DND-41 (cell line): ENCODE results near the gene NTSR1.

Experiments
- ATAC-seq: fragments of 200-7000 bp; cut with Tn5 transposase; 3 replicates; pipeline ENCODE4 v1.9.1; 2021; ENCODE audit warnings: low read depth; ENCODE audit not compliant: insufficient read depth
- DNase-seq: peaks from one replicate; pipeline ENCODE4 v3.0.0-alpha.2; 2020
- H2AFZ ChIP-seq: 2 replicates; pipeline ENCODE4 v1.6.0; 2012; ENCODE audit warnings: low read depth, low read length
- H3K27ac ChIP-seq: 2 replicates; pipeline ENCODE4 v1.5.1; 2012; ENCODE audit warnings: low read length, inconsistent platforms
- H3K27me3 ChIP-seq: fragments of 200-600 bp; sonication (generic); 2 replicates; pipeline ENCODE4 v1.6.0; 2012; ENCODE audit warnings: low read length, mild to moderate bottlenecking, inconsistent platforms; ENCODE audit not compliant: insufficient read depth, poor library complexity
- H3K36me3 ChIP-seq: 2 replicates; pipeline ENCODE4 v1.5.1; 2012; ENCODE audit warnings: low read length, inconsistent platforms; ENCODE audit not compliant: insufficient read depth
- H3K4me1 ChIP-seq: 2 replicates; pipeline ENCODE4 v1.5.1; 2012; ENCODE audit warnings: mild to moderate bottlenecking, low read length; ENCODE audit not compliant: insufficient read depth
- H3K4me2 ChIP-seq: 2 replicates; pipeline ENCODE4 v1.6.0; 2012; ENCODE audit warnings: mild to moderate bottlenecking, moderate library complexity, low read length, inconsistent platforms; ENCODE audit not compliant: insufficient read depth
- H3K4me3 ChIP-seq, 2 experiments: fragments of 200-600 bp in 1 of 2; shearing (Covaris generic) in 1 of 2; 2 replicates each; pipeline ENCODE4 v1.5.1; 2012 to 2016; ENCODE audit warnings: inconsistent platforms in 2 of 2, low read length in 2 of 2, mild to moderate bottlenecking in 2 of 2, low read depth in 1 of 2, moderate library complexity in 1 of 2
- H3K79me2 ChIP-seq: 2 replicates; pipeline ENCODE4 v1.6.0; 2012; ENCODE audit warnings: low read length, inconsistent platforms; ENCODE audit not compliant: insufficient read depth
- H3K9ac ChIP-seq: 2 replicates; pipeline ENCODE4 v1.6.0; 2012; ENCODE audit warnings: low read depth, mild to moderate bottlenecking, inconsistent platforms, low read length, moderate library complexity
- H3K9me3 ChIP-seq: 2 replicates; pipeline ENCODE4 v1.5.1; 2012; ENCODE audit warnings: low read length, moderate library complexity, mild to moderate bottlenecking, inconsistent platforms; ENCODE audit not compliant: insufficient read depth, severe bottlenecking
- H4K20me1 ChIP-seq: 2 replicates; pipeline ENCODE4 v1.6.0; 2012; ENCODE audit warnings: low read length; ENCODE audit not compliant: insufficient read depth
- CTCF ChIP-seq: IDR thresholded peaks from 2 replicates; pipeline ENCODE4 v1.5.1; 2012; ENCODE audit warnings: borderline replicate concordance, low read length, moderate library complexity, mild to moderate bottlenecking; ENCODE audit not compliant: poor library complexity, severe bottlenecking; ENCODE audit errors: extremely low read depth
- EZH2 ChIP-seq: IDR thresholded peaks from 3 replicates; pipeline ENCODE4 v1.6.1; 2012; ENCODE audit warnings: borderline replicate concordance, low read depth, mild to moderate bottlenecking, moderate library complexity, low read length, inconsistent platforms; ENCODE audit not compliant: severe bottlenecking

NTSR1 gene

GRCh38 chr20:62711703-62712101 is 3.1 kb downstream of the NTSR1 start:
- H3K4me2 ChIP-seq: no peak overlapping the region
- H3K27me3 ChIP-seq: peaks cover 8% of the 10 kb centered on the region
- H3K79me2 ChIP-seq: no peaks in the 10 kb centered on the region
- H3K4me3 ChIP-seq: no peak overlapping the region
- H3K9ac ChIP-seq: no peak overlapping the region
- H4K20me1 ChIP-seq: peaks cover 6% of the 10 kb centered on the region; the same call in 1 of the 2 replicates
- DNase-seq: no peak
- H3K4me1 ChIP-seq: peaks cover 4% of the 10 kb centered on the region; the same call in 1 of the 2 replicates
- TF ChIP-seq EZH2 (no peak), CTCF (no peak)
- no peak overlapping the region for H3K27ac ChIP-seq
- H3K36me3 ChIP-seq: no peaks in the 10 kb centered on the region
- no peak for ATAC-seq
- no peak overlapping the region for H2AFZ ChIP-seq
- no peaks in the 10 kb centered on the region for H3K9me3 ChIP-seq

- no peak overlapping the region for H3K27ac ChIP-seq
- peaks cover 7% of the 10 kb centered on the region for H3K4me1 ChIP-seq
- H3K4me3 ChIP-seq: no peak overlapping the region
- no peak for TF ChIP-seq CTCF
- TF ChIP-seq EZH2: no peak
- DNase-seq (no peak), ATAC-seq (no peak)
- H3K36me3 ChIP-seq: no peaks in the 10 kb centered on the region
- H3K9me3 ChIP-seq: no peaks in the 10 kb centered on the region
- H3K4me2 ChIP-seq: no peak overlapping the region
- H3K9ac ChIP-seq: no peak overlapping the region
- H3K27me3 ChIP-seq: peaks cover 8% of the 10 kb centered on the region
- H4K20me1 ChIP-seq: peaks cover 4% of the 10 kb centered on the region; the same call in 1 of the 2 replicates
- no peak overlapping the region for H2AFZ ChIP-seq
- H3K79me2 ChIP-seq: no peaks in the 10 kb centered on the region
Observed at GRCh38 chr20:62712606-62713005, 4.0 kb downstream of the NTSR1 start.

GRCh38 chr20:62714006-62714405 is 5.4 kb downstream of the NTSR1 start:
- no peaks in the 10 kb centered on the region for H3K36me3 ChIP-seq
- no peak overlapping the region for H3K9ac ChIP-seq
- DNase-seq: no peak
- H3K27ac ChIP-seq: no peak overlapping the region
- no peak overlapping the region for H2AFZ ChIP-seq
- H3K4me3 ChIP-seq: no peak overlapping the region
- H3K9me3 ChIP-seq: no peaks in the 10 kb centered on the region
- no peak overlapping the region for H3K4me2 ChIP-seq
- peaks cover 8% of the 10 kb centered on the region for H3K27me3 ChIP-seq
- no peaks in the 10 kb centered on the region for H3K79me2 ChIP-seq
- peaks cover 7% of the 10 kb centered on the region for H3K4me1 ChIP-seq
- no peak for ATAC-seq
- no peaks in the 10 kb centered on the region; the same call in 1 of the 2 replicates for H4K20me1 ChIP-seq
- TF ChIP-seq CTCF (no peak), EZH2 (no peak)

- H3K4me2 ChIP-seq: no peak overlapping the region
- H3K9me3 ChIP-seq: no peaks in the 10 kb centered on the region
- H3K4me1 ChIP-seq: peaks cover 7% of the 10 kb centered on the region
- no peaks in the 10 kb centered on the region for H3K36me3 ChIP-seq
- peaks cover 8% of the 10 kb centered on the region for H3K27me3 ChIP-seq
- no peak for DNase-seq
- ATAC-seq: no peak
- no peaks in the 10 kb centered on the region for H3K79me2 ChIP-seq
- H4K20me1 ChIP-seq: no peaks in the 10 kb centered on the region
- H3K27ac ChIP-seq: no peak overlapping the region
- TF ChIP-seq EZH2 (no peak), CTCF (no peak)
- H3K4me3 ChIP-seq: no peak overlapping the region
- H3K9ac ChIP-seq: no peak overlapping the region
- no peak overlapping the region for H2AFZ ChIP-seq
Observed at GRCh38 chr20:62714799-62715198, 6.2 kb downstream of the NTSR1 start.
